ENCODE measurements around the gene B4GALNT4. TPM values are rescaled to one million over a fixed set of nuclear protein-coding genes. Genes with fewer than 3 reads are reported as not detected.
"Not testable (repeated sequence)": the region's sequence is repeated elsewhere in the genome, so short reads cannot be mapped to it uniquely, and the experiment has no call there.

B4GALNT4 gene
- total RNA-seq, 4 donors from 2014 or later = not detected

DNA sequence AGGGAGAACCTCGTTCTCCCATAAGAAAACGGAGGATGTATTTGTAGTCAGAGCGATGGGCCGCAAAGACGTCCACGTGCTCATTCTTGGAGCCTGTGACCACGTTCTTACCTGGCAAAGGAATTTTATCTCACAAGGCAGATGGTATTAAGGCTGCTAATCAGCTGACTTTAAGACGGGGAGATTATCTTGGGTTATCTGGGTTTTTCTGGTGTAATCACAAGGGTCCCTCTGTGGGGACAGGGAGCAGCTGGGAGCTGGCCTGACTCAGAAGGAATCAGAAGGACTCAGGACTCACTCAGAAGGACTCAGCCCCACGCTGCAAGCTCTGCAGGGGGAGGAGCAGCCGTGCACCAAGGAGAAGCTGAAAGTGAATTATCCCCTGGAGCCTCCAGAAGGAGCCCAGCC, 53.0 kb downstream of the B4GALNT4 start:
- DNase-seq (no peak), ATAC-seq (no peak)
- intact Hi-C loops (cut with DNase I; ENCODE audit: low total_unique reads) = loop anchor here (2.0 kb wide), 1 partner anchor 41 kb away; no protein-coding TSS in a partner anchor
- in situ Hi-C loops (cut with MboI; ENCODE audit: low sequenced_read_pairs in 4 of 4) = no loop called here
- H3K9me3 ChIP-seq = no peaks in the 10 kb centered on the region
- peaks cover 38 to 62% (median 49%) of the 10 kb centered on the region in 3 donors for H3K27me3 ChIP-seq
- no peak for TF ChIP-seq POLR2A (IDR thresholded peaks at IDR 0.05)
- TF ChIP-seq CTCF (IDR thresholded peaks at IDR 0.05 in 4 of 5, conservative IDR thresholded peaks at IDR 0.05 in 1 of 5) = no peak
- no peak overlapping the region for H3K27ac ChIP-seq
- no peaks in the 10 kb centered on the region for H3K36me3 ChIP-seq
- H3K4me3 ChIP-seq = no peak overlapping the region
- H3K4me1 ChIP-seq = no peaks in the 10 kb centered on the region

GRCh38 chr11:424232-424631, 54.9 kb downstream of the B4GALNT4 start:
- no peak for ATAC-seq
- peaks cover 30 to 46% (median 45%) of the 10 kb centered on the region in 3 donors for H3K27me3 ChIP-seq

DNA sequence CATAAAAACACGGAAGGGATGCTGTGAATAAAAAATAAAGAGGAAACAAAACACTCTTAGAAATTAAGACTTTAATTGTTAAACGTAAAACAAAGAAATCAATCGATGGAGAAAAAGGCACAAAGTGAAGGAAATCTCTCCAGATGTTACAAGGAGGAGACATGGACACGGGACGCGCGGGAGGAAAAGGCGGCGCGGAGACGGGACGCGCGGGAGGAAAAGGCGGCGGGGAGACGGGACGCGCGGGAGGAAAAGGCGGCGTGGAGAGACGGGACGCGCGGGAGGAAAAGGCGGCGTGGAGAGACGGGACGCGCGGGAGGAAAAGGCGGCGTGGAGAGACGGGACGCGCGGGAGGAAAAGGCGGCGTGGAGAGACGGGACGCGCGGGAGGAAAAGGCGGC, 55.5 kb downstream of the B4GALNT4 start:
- DNase-seq = not testable (repeated sequence)

More at GRCh38 chr11:424232-424631, 54.9 kb downstream of the B4GALNT4 start:
- in situ Hi-C loops (cut with MboI; ENCODE audit: low sequenced_read_pairs in 4 of 4) (no loop called here), intact Hi-C loops (cut with DNase I; ENCODE audit: low total_unique reads) (no loop called here)
- no peak for DNase-seq
- no peaks in the 10 kb centered on the region for H3K4me1 ChIP-seq
- no peaks in the 10 kb centered on the region for H3K9me3 ChIP-seq
- no peak for TF ChIP-seq CTCF (IDR thresholded peaks at IDR 0.05 in 4 of 5, conservative IDR thresholded peaks at IDR 0.05 in 1 of 5)
- no peak for TF ChIP-seq POLR2A (IDR thresholded peaks at IDR 0.05)
- no peak overlapping the region for H3K27ac ChIP-seq
- no peaks in the 10 kb centered on the region for H3K36me3 ChIP-seq
- no peak overlapping the region for H3K4me3 ChIP-seq

GRCh38 chr11:425301-425700, 56.0 kb downstream of the B4GALNT4 start:
- H3K27me3 ChIP-seq = peaks cover 24 to 42% (median 35%) of the 10 kb centered on the region in 3 donors

More for the DNA sequence above, 55.5 kb downstream of the B4GALNT4 start:
- H3K27ac ChIP-seq; ATAC-seq; H3K4me1 ChIP-seq; H3K36me3 ChIP-seq; H3K4me3 ChIP-seq; H3K9me3 ChIP-seq; intact Hi-C loops (cut with DNase I; ENCODE audit: low total_unique reads); in situ Hi-C loops (cut with MboI; ENCODE audit: low sequenced_read_pairs in 4 of 4): not testable (repeated sequence)
- H3K27me3 ChIP-seq = peaks cover 28 to 45% (median 40%) of the 10 kb centered on the region in 3 donors

GRCh38 chr11:426851-427250, 57.6 kb downstream of the B4GALNT4 start:
- DNase-seq = no peak
- H3K27ac ChIP-seq = no peak overlapping the region
- no peak overlapping the region for H3K4me3 ChIP-seq
- H3K27me3 ChIP-seq = peaks cover 24 to 37% (median 29%) of the 10 kb centered on the region in 3 donors
- intact Hi-C loops (cut with DNase I; ENCODE audit: low total_unique reads) = no loop called here
- H3K36me3 ChIP-seq = no peaks in the 10 kb centered on the region
- no peaks in the 10 kb centered on the region for H3K4me1 ChIP-seq
- no peaks in the 10 kb centered on the region for H3K9me3 ChIP-seq
- ATAC-seq = no peak
- no peak for TF ChIP-seq CTCF (IDR thresholded peaks at IDR 0.05 in 4 of 5, conservative IDR thresholded peaks at IDR 0.05 in 1 of 5)
- no peak for TF ChIP-seq POLR2A (IDR thresholded peaks at IDR 0.05)
- in situ Hi-C loops (cut with MboI; ENCODE audit: low sequenced_read_pairs in 4 of 4) = no loop called here

More at GRCh38 chr11:425301-425700, 56.0 kb downstream of the B4GALNT4 start:
- no peaks in the 10 kb centered on the region for H3K9me3 ChIP-seq
- intact Hi-C loops (cut with DNase I; ENCODE audit: low total_unique reads) (no loop called here), in situ Hi-C loops (cut with MboI; ENCODE audit: low sequenced_read_pairs in 4 of 4) (no loop called here)
- H3K36me3 ChIP-seq = no peaks in the 10 kb centered on the region
- H3K4me3 ChIP-seq = no peak overlapping the region
- TF ChIP-seq CTCF (IDR thresholded peaks at IDR 0.05 in 4 of 5, conservative IDR thresholded peaks at IDR 0.05 in 1 of 5) (no peak), POLR2A (IDR thresholded peaks at IDR 0.05) (no peak)
- no peak overlapping the region for H3K27ac ChIP-seq
- ATAC-seq (no peak), DNase-seq (no peak)
- H3K4me1 ChIP-seq = no peaks in the 10 kb centered on the region

Measured in gastrocnemius medialis (tissue), 4 donors.